ENCODE results near the gene RGPD8. TPM values are rescaled to one million over a fixed set of nuclear protein-coding genes. Genes with fewer than 3 reads are reported as not detected.
"Not testable (repeated sequence)": the region's sequence is repeated elsewhere in the genome, so short reads cannot be mapped to it uniquely, and the experiment has no call there.

Gene RGPD8
- 8.1 and 9.2 TPM in 2 replicates for total RNA-seq (2012; rRNA removed)

GRCh38 chr2:112433480-112433879, at the start of gene RGPD8:
Gene RGPD8, minus strand, starts transcription at chr2:112433645. Its CDS starts 192 bp downstream, at chr2:112433453.
- Histone ChIP-seq H3K4me3 (ENCODE audit: low read length) (peak within 1 kb of the TSS; percentile 68), H3K9ac (ENCODE audit: low read depth, low read length) (peak within 1 kb of the TSS; percentile 72), H3K4me2 (ENCODE audit: low read length) (peak within 1 kb of the TSS; percentile 77)
- H3K9me3 ChIP-seq (replicated peaks; ENCODE audit: low read length); H3K4me1 ChIP-seq (ENCODE audit: control insufficient read depth, insufficient read depth, low read length); H3K36me3 ChIP-seq (ENCODE audit: insufficient read depth, low read length); H3K27me3 ChIP-seq (ENCODE audit: control insufficient read depth, insufficient read depth, low read length): not testable (repeated sequence)

DNA sequence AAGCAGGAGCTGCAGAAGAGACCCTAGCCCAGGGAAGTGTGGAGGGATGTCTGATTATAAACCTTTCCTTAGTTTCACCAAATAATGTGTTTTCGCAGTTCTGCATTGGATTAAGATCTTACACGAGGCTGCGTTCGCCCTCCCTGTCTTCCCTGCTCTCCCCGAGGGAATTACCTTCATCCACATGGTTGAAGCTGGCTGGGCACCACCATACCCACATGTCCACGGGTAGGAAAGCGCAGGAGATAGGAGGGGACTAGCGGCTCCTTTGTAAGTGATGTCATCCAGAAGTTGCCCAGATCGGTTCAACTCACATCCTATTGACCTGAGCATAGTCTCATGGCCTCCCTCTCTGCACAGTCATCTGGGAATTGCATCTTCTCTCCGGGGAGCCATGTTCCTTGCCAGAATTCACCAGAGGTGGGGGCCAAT, 49.6 kb upstream of the RGPD8 start:
- Histone ChIP-seq H3K9ac (ENCODE audit: low read depth, low read length) (peak overlapping the region; percentile 93), H3K9me3 (replicated peaks; ENCODE audit: low read length) (no peaks in the 10 kb centered on the region), H3K4me3 (ENCODE audit: low read length) (peak overlapping the region; percentile 95), H3K36me3 (ENCODE audit: insufficient read depth, low read length) (peaks cover 28% of the 10 kb centered on the region), H3K27me3 (ENCODE audit: control insufficient read depth, insufficient read depth, low read length) (no peaks in the 10 kb centered on the region), H3K4me2 (ENCODE audit: low read length) (peak overlapping the region; percentile 89), H3K4me1 (ENCODE audit: control insufficient read depth, insufficient read depth, low read length) (peaks cover 28% of the 10 kb centered on the region)

DNA sequence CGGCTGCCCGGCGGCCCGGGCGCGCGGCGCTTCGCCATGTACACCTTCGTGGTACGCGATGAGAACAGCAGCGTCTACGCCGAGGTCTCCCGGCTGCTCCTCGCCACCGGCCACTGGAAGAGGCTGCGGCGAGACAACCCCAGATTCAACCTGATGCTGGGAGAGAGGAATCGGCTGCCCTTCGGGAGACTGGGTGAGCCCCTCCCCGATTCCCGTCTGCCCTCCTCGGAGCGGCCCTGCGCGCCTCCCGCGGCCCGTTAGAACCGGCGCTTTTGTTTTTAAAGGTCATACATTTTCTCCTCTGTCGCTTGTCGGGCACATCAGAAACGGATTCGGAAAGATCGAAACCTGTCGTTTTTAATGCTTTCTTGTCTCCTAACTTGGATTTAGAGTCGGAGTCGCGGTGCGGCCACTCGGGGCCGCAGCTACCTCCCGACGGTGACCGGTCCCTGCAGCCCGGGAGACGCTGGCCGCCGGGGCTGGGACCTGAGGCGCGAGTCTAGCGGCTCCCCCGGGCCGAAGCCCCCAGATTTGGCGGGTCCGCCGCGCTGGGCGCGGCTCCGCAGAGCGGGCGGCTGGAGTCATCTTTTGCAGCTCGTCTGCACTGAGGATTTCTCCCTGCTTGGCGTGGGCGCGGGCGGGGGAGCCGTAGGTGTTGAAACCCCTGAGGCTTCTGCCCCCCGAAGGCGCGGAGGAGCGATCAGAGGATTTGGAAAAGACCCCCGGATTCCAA, 49.0 kb upstream of the RGPD8 start:
- Histone ChIP-seq H3K36me3 (ENCODE audit: insufficient read depth, low read length) (peaks cover 24% of the 10 kb centered on the region), H3K4me3 (ENCODE audit: low read length) (peak overlapping the region; percentile 95), H3K9ac (ENCODE audit: low read depth, low read length) (peak overlapping the region; percentile 93), H3K9me3 (replicated peaks; ENCODE audit: low read length) (no peaks in the 10 kb centered on the region), H3K27me3 (ENCODE audit: control insufficient read depth, insufficient read depth, low read length) (no peaks in the 10 kb centered on the region), H3K4me1 (ENCODE audit: control insufficient read depth, insufficient read depth, low read length) (peaks cover 22% of the 10 kb centered on the region), H3K4me2 (ENCODE audit: low read length) (peak overlapping the region; percentile 89)

GRCh38 chr2:112481528-112482233, 48.2 kb upstream of the RGPD8 start, which contains the start of gene TTL:
Gene TTL, plus strand, starts transcription at chr2:112482156. Its CDS starts 189 bp downstream, at chr2:112482345.
- no peaks in the 10 kb centered on the region for H3K9me3 ChIP-seq (replicated peaks; ENCODE audit: low read length)
- peaks cover 16% of the 10 kb centered on the region for H3K36me3 ChIP-seq (ENCODE audit: insufficient read depth, low read length)
- peak within 1 kb of the TSS; percentile 95 for H3K4me3 ChIP-seq (ENCODE audit: low read length)
- H3K27me3 ChIP-seq (ENCODE audit: control insufficient read depth, insufficient read depth, low read length): no peaks in the 10 kb centered on the region
- H3K9ac ChIP-seq (ENCODE audit: low read depth, low read length): peak within 1 kb of the TSS; percentile 93
- H3K4me2 ChIP-seq (ENCODE audit: low read length): peak within 1 kb of the TSS; percentile 94
- H3K4me1 ChIP-seq (ENCODE audit: control insufficient read depth, insufficient read depth, low read length): peaks cover 21% of the 10 kb centered on the region

- H3K36me3 ChIP-seq (ENCODE audit: insufficient read depth, low read length): peaks cover 11% of the 10 kb centered on the region
- peak overlapping the region; percentile 95 for H3K4me3 ChIP-seq (ENCODE audit: low read length)
- H3K9me3 ChIP-seq (replicated peaks; ENCODE audit: low read length): no peaks in the 10 kb centered on the region
- H3K4me2 ChIP-seq (ENCODE audit: low read length): peak overlapping the region; percentile 94
- H3K4me1 ChIP-seq (ENCODE audit: control insufficient read depth, insufficient read depth, low read length): peaks cover 21% of the 10 kb centered on the region
- H3K9ac ChIP-seq (ENCODE audit: low read depth, low read length): peak overlapping the region; percentile 79
- H3K27me3 ChIP-seq (ENCODE audit: control insufficient read depth, insufficient read depth, low read length): no peaks in the 10 kb centered on the region
These were observed 47.6 kb upstream of the RGPD8 start for GRCh38 chr2:112481050-112481527.

DNA sequence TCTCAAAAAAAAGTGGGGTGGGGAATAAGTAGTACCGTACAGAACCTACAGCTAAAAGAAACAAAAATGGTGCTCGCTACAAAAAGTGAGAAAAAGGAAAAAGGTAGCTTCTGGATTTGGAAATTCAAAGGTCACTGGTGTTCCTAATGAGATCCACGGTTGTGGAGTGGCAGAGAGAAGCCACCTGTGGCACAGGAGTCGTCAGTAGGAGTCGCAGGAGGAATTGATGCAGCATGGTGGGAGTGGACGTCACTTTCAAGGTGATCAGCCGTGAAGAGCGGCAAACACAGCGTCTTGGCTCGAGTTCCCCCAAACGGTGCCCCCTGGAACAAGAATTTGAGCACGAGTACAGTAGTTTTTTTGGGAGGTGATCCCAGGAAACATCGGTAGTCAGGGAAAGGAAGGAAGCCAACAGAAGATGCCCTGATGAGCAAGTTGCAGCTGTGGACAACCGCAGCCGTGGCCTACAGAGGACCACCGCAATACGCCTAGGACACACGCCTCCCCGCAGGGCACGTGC, 47.1 kb upstream of the RGPD8 start:
- Histone ChIP-seq H3K9ac (ENCODE audit: low read depth, low read length) (no peak overlapping the region), H3K27me3 (ENCODE audit: control insufficient read depth, insufficient read depth, low read length) (no peaks in the 10 kb centered on the region), H3K4me1 (ENCODE audit: control insufficient read depth, insufficient read depth, low read length) (peaks cover 21% of the 10 kb centered on the region), H3K4me2 (ENCODE audit: low read length) (peak overlapping the region; percentile 94), H3K9me3 (replicated peaks; ENCODE audit: low read length) (no peaks in the 10 kb centered on the region), H3K36me3 (ENCODE audit: insufficient read depth, low read length) (peaks cover 6% of the 10 kb centered on the region), H3K4me3 (ENCODE audit: low read length) (peak overlapping the region; percentile 95)

GRCh38 chr2:112476434-112476833, 43.0 kb upstream of the RGPD8 start:
- peaks cover 9% of the 10 kb centered on the region for H3K4me1 ChIP-seq (ENCODE audit: control insufficient read depth, insufficient read depth, low read length)
- H3K9ac ChIP-seq (ENCODE audit: low read depth, low read length): no peak overlapping the region
- no peak overlapping the region for H3K4me3 ChIP-seq (ENCODE audit: low read length)
- no peaks in the 10 kb centered on the region for H3K36me3 ChIP-seq (ENCODE audit: insufficient read depth, low read length)
- H3K4me2 ChIP-seq (ENCODE audit: low read length): no peak overlapping the region
- no peaks in the 10 kb centered on the region for H3K9me3 ChIP-seq (replicated peaks; ENCODE audit: low read length)
- no peaks in the 10 kb centered on the region for H3K27me3 ChIP-seq (ENCODE audit: control insufficient read depth, insufficient read depth, low read length)

DNA sequence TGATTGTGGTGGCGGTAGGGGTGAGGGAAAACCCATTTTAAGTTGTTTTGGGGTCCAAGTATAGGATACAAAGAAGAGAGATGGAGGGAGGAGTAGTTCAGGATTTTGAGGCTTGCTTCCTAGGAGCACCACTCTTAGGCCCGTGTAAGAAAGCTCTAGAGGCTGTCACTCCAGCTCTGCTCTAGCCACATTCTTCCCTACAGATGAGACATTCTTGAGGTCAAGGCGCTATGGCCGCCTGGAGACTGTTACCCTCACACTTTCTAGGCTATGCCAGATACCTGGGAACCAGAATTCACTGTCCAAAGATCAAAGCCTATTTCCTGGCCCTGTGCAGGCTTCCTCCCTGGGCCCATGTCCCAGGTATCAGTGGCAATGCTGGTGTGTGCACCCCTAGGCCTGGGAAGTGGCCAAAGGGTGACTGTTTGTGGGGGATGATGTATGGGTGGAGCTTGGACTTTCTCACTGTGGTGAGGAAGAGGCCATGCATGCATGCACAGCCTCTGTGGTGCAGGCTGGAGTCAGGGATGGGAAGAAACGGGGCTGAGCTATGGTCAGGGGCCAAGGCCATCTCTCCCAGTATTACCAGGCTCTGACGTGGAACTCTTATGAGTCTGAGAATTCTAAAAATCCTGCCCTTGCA, 41.5 kb upstream of the RGPD8 start:
- H3K27me3 ChIP-seq (ENCODE audit: control insufficient read depth, insufficient read depth, low read length): no peaks in the 10 kb centered on the region
- no peak overlapping the region for H3K4me3 ChIP-seq (ENCODE audit: low read length)
- no peak overlapping the region for H3K4me2 ChIP-seq (ENCODE audit: low read length)
- no peaks in the 10 kb centered on the region for H3K36me3 ChIP-seq (ENCODE audit: insufficient read depth, low read length)
- no peaks in the 10 kb centered on the region for H3K4me1 ChIP-seq (ENCODE audit: control insufficient read depth, insufficient read depth, low read length)
- H3K9ac ChIP-seq (ENCODE audit: low read depth, low read length): no peak overlapping the region
- H3K9me3 ChIP-seq (replicated peaks; ENCODE audit: low read length): no peaks in the 10 kb centered on the region

- H3K36me3 ChIP-seq (ENCODE audit: insufficient read depth, low read length): no peaks in the 10 kb centered on the region
- peaks cover 5% of the 10 kb centered on the region for H3K27me3 ChIP-seq (ENCODE audit: control insufficient read depth, insufficient read depth, low read length)
- no peaks in the 10 kb centered on the region for H3K9me3 ChIP-seq (replicated peaks; ENCODE audit: low read length)
- H3K4me1 ChIP-seq (ENCODE audit: control insufficient read depth, insufficient read depth, low read length): no peaks in the 10 kb centered on the region
- H3K9ac ChIP-seq (ENCODE audit: low read depth, low read length): no peak overlapping the region
- no peak overlapping the region for H3K4me3 ChIP-seq (ENCODE audit: low read length)
- H3K4me2 ChIP-seq (ENCODE audit: low read length): no peak overlapping the region
These were observed 39.3 kb upstream of the RGPD8 start for GRCh38 chr2:112472547-112473263.

GRCh38 chr2:112465382-112465781, 31.9 kb upstream of the RGPD8 start:
- Histone ChIP-seq H3K4me3 (ENCODE audit: low read length) (no peak overlapping the region), H3K9ac (ENCODE audit: low read depth, low read length) (no peak overlapping the region), H3K27me3 (ENCODE audit: control insufficient read depth, insufficient read depth, low read length) (peaks cover 22% of the 10 kb centered on the region), H3K36me3 (ENCODE audit: insufficient read depth, low read length) (no peaks in the 10 kb centered on the region), H3K4me1 (ENCODE audit: control insufficient read depth, insufficient read depth, low read length) (no peaks in the 10 kb centered on the region), H3K9me3 (replicated peaks; ENCODE audit: low read length) (no peaks in the 10 kb centered on the region), H3K4me2 (ENCODE audit: low read length) (no peak overlapping the region)

DNA sequence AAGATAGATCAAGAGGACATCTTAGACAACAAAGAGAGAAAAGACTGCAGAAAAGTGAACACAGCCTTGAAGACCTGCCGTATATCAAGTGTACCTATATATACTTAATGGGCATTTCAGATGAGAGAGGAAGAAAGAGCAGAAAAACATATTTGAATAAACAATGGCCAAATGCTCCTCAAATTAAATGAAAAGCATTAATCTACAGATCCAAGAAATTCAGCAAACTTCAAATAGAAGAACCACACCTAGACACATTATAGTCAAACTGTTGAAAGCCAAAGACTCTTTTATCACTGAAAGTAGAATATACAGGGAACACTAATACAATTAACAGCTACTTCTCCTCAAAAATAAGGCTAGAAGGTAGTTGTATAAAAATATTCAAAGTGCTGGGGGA, 29.8 kb upstream of the RGPD8 start:
- no peak overlapping the region for H3K4me2 ChIP-seq (ENCODE audit: low read length)
- H3K4me1 ChIP-seq (ENCODE audit: control insufficient read depth, insufficient read depth, low read length): no peaks in the 10 kb centered on the region
- H3K9ac ChIP-seq (ENCODE audit: low read depth, low read length): no peak overlapping the region
- H3K27me3 ChIP-seq (ENCODE audit: control insufficient read depth, insufficient read depth, low read length): peaks cover 42% of the 10 kb centered on the region
- H3K36me3 ChIP-seq (ENCODE audit: insufficient read depth, low read length): no peaks in the 10 kb centered on the region
- H3K4me3 ChIP-seq (ENCODE audit: low read length): no peak overlapping the region
- H3K9me3 ChIP-seq (replicated peaks; ENCODE audit: low read length): no peaks in the 10 kb centered on the region
